ENCODE data around the gene MYH10. TPM values are rescaled to one million over a fixed set of nuclear protein-coding genes. Genes with fewer than 3 reads are reported as not detected.

The MYH10 gene
- total RNA-seq, 1 experiment from 2014 or later = 251 TPM

GRCh38 chr17:8664456-8665126 lies 34.1 kb upstream of the MYH10 start:
- no peaks in the 10 kb centered on the region for H3K36me3 Mint-ChIP-seq (ENCODE audit: insufficient read depth in 1 of 3, low read depth in 3 of 3)
- H2AK5ac ChIP-seq (ENCODE audit: insufficient read length, low read length) = no peak overlapping the region
- no peak overlapping the region for H3K56ac ChIP-seq (ENCODE audit: insufficient read length, low read depth, low read length)
- no peak overlapping the region for H4K91ac ChIP-seq (ENCODE audit: insufficient read length, low read depth, low read length)
- no peaks in the 10 kb centered on the region for H3K79me1 ChIP-seq (ENCODE audit: insufficient read depth, low read depth, low read length, poor library complexity, severe bottlenecking)
- no peak overlapping the region for H3K23ac ChIP-seq (ENCODE audit: insufficient read length, low read depth, low read length)
- no peak overlapping the region for H2BK20ac ChIP-seq (ENCODE audit: low read depth, low read length, poor library complexity, severe bottlenecking)
- no peak overlapping the region for H2BK12ac ChIP-seq (ENCODE audit: insufficient read length, low read depth, low read length)
- H3K4ac ChIP-seq (ENCODE audit: low read depth, low read length) = no peak overlapping the region
- no peaks in the 10 kb centered on the region for H3K79me2 ChIP-seq (ENCODE audit: insufficient read depth, low read length)
- H3K4me2 ChIP-seq (ENCODE audit: insufficient read depth, insufficient read length, low read length) = no peak overlapping the region
- no peak overlapping the region for H4K5ac ChIP-seq (ENCODE audit: insufficient read length, low read depth, low read length)
- TF ChIP-seq CTCF (conservative IDR thresholded peaks at IDR 0.05) = no peak
- no peak for DNase-seq
- peaks cover 26% of the 10 kb centered on the region for H3K27me3 Mint-ChIP-seq (ENCODE audit: low read depth)
- no peak overlapping the region for H3K27ac ChIP-seq (ENCODE audit: insufficient read length, low read depth, low read length)
- H3K9me3 ChIP-seq (ENCODE audit: control insufficient read depth, low read depth, low read length) = no peaks in the 10 kb centered on the region
- H3K4me3 Mint-ChIP-seq = no peak overlapping the region
- no peak overlapping the region for H3K27ac Mint-ChIP-seq
- no peaks in the 10 kb centered on the region for H3K27me3 ChIP-seq (ENCODE audit: insufficient read depth, low read length)
- peaks cover 6 to 9% of the 10 kb centered on the region in 2 experiments; a peak in 3 of 4 replicates for H3K4me1 Mint-ChIP-seq
- no peak overlapping the region for H3T11ph ChIP-seq (ENCODE audit: low read length)
- H3K18ac ChIP-seq (ENCODE audit: insufficient read length, low read depth, low read length) = no peak overlapping the region
- no peak overlapping the region for H2AFZ ChIP-seq (ENCODE audit: low read length)
- H3K23me2 ChIP-seq (ENCODE audit: insufficient read length, low read depth, low read length, poor library complexity, severe bottlenecking) = no peaks in the 10 kb centered on the region
- no peaks in the 10 kb centered on the region for H4K20me1 ChIP-seq (ENCODE audit: control insufficient read depth, insufficient read depth, insufficient read length)
- no peak overlapping the region for H3K14ac ChIP-seq (ENCODE audit: insufficient read depth, low read length)
- no peaks in the 10 kb centered on the region for H3K4me1 ChIP-seq (ENCODE audit: insufficient read depth, low read length)
- H2BK120ac ChIP-seq (ENCODE audit: low read depth, low read length, poor library complexity, severe bottlenecking) = no peak overlapping the region
- no CpG with 5 or more reads among the region's 12 CpGs for WGBS (ENCODE audit: extremely low coverage, insufficient read length, low lambda C conversion rate)
- H3K9ac ChIP-seq (ENCODE audit: extremely low read depth, insufficient read length, low read length) = no peak overlapping the region
- H2BK15ac ChIP-seq (ENCODE audit: low read depth, low read length) = no peak overlapping the region
- H2BK5ac ChIP-seq (ENCODE audit: insufficient read length, low read length) = no peak overlapping the region
- no peaks in the 10 kb centered on the region; a peak in 1 of 5 replicates for H3K9me3 Mint-ChIP-seq
- H4K8ac ChIP-seq (replicated peaks; ENCODE audit: insufficient read length, low read depth, low read length) = no peak overlapping the region
